ENCODE measurements around the gene FAM110D. TPM values are rescaled to one million over a fixed set of nuclear protein-coding genes. Genes with fewer than 3 reads are reported as not detected.

FAM110D gene
- total and polyA plus RNA-seq, 2 experiments from 2014 or later = 0.24 to 0.39 TPM

DNA sequence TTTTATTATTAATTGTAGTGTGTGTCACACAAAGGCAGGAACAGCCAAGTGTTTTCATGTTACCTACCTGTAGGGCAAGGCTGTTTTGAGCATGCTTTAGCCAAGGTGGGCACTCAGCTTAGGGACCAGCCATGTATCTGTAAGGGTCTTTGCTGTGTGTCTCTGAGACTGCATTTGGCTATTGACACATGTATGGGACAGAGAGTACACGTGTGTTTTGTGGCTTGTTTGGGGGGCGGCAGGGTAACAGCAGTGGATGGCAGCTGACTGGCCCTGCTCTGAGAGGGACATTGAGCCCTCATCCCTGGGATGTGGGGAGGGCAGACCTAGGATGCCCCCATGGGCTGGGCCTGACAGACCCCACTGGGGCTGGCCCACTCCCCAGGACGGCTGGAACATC is 38.4 kb downstream of the FAM110D start:
- no peak overlapping the region for H2AFZ ChIP-seq
- no peaks in the 10 kb centered on the region for H3F3A ChIP-seq (replicated peaks; ENCODE audit: low read depth)
- H3K27ac Mint-ChIP-seq = no peak overlapping the region
- no peaks in the 10 kb centered on the region for H3K36me3 Mint-ChIP-seq (ENCODE audit: low read depth)
- TF ChIP-seq EZH2 (IDR thresholded peaks at IDR 0.05; ENCODE audit: low read depth, unreplicated experiment) = no peak
- TF ChIP-seq JUNB (IDR thresholded peaks at IDR 0.05; ENCODE audit: unreplicated experiment) = no peak
- TF ChIP-seq ZNF114 (CRISPR knock-in tag; IDR thresholded peaks at IDR 0.05) = no peak
- TF ChIP-seq, protein P1, sequence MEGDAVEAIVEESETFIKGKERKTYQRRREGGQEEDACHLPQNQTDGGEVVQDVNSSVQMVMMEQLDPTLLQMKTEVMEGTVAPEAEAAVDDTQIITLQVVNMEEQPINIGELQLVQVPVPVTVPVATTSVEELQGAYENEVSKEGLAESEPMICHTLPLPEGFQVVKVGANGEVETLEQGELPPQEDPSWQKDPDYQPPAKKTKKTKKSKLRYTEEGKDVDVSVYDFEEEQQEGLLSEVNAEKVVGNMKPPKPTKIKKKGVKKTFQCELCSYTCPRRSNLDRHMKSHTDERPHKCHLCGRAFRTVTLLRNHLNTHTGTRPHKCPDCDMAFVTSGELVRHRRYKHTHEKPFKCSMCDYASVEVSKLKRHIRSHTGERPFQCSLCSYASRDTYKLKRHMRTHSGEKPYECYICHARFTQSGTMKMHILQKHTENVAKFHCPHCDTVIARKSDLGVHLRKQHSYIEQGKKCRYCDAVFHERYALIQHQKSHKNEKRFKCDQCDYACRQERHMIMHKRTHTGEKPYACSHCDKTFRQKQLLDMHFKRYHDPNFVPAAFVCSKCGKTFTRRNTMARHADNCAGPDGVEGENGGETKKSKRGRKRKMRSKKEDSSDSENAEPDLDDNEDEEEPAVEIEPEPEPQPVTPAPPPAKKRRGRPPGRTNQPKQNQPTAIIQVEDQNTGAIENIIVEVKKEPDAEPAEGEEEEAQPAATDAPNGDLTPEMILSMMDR (conservative IDR thresholded peaks at IDR 0.05; ENCODE audit: low read depth in 2 of 2) = no peak
- H3K36me3 ChIP-seq (ENCODE audit: insufficient read depth) = no peaks in the 10 kb centered on the region
- DNase-seq (ENCODE audit: low spot score) = no peak
- H3K9me2 ChIP-seq (ENCODE audit: insufficient read depth) = no peaks in the 10 kb centered on the region
- no peak overlapping the region for H3K4me2 ChIP-seq
- H3K4me1 ChIP-seq (ENCODE audit: insufficient read depth) = no peaks in the 10 kb centered on the region
- H3K79me2 ChIP-seq (replicated peaks; ENCODE audit: insufficient read depth) = no peaks in the 10 kb centered on the region
- H3K27ac ChIP-seq (ENCODE audit: low read depth) = no peak overlapping the region
- no peaks in the 10 kb centered on the region for H3K27me3 ChIP-seq (ENCODE audit: insufficient read depth)
- no peaks in the 10 kb centered on the region for H4K20me1 ChIP-seq (replicated peaks; ENCODE audit: insufficient read depth)
- H3K27me3 Mint-ChIP-seq (ENCODE audit: insufficient read depth, low read depth, poor library complexity) = peaks cover 15% of the 10 kb centered on the region
- no peak for ATAC-seq
- H3K4me3 ChIP-seq = no peak overlapping the region
- peaks cover 25% of the 10 kb centered on the region for H3K4me1 Mint-ChIP-seq
- H3K4me3 Mint-ChIP-seq = no peak overlapping the region
- no peaks in the 10 kb centered on the region for H3K9me3 Mint-ChIP-seq

DNA sequence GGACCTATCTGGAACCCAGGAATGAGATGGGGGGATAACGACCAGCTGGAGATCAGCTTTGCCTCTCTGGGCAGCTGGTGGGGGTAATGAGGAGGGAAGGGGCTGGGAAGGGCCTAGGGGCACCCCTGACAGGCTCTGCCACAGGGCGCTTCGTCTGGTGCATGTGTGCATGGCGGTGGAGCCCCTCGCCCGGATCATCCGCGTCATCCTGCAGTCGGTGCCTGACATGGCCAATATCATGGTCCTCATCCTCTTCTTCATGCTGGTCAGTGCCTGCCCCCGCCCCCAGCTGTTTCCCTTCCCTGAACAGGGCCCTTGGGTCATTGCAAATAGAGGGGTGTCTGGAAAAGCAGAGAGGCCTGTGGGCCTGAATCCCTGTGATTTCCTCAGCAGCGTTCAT is 38.9 kb downstream of the FAM110D start:
- no peak overlapping the region for H2AFZ ChIP-seq
- H3K79me2 ChIP-seq (replicated peaks; ENCODE audit: insufficient read depth) = no peaks in the 10 kb centered on the region
- ATAC-seq = no peak
- H3K4me3 ChIP-seq = no peak overlapping the region
- Mint-ChIP-seq H3K4me1 (peaks cover 25% of the 10 kb centered on the region), H3K4me3 (no peak overlapping the region), H3K9me3 (no peaks in the 10 kb centered on the region), H3K27me3 (ENCODE audit: insufficient read depth, low read depth, poor library complexity) (peaks cover 18% of the 10 kb centered on the region), H3K27ac (no peak overlapping the region), H3K36me3 (ENCODE audit: low read depth) (no peaks in the 10 kb centered on the region)
- no peak overlapping the region for H3K27ac ChIP-seq (ENCODE audit: low read depth)
- no peaks in the 10 kb centered on the region for H3K27me3 ChIP-seq (ENCODE audit: insufficient read depth)
- H3K36me3 ChIP-seq (ENCODE audit: insufficient read depth) = no peaks in the 10 kb centered on the region
- DNase-seq (ENCODE audit: low spot score) = no peak
- H4K20me1 ChIP-seq (replicated peaks; ENCODE audit: insufficient read depth) = no peaks in the 10 kb centered on the region
- no peaks in the 10 kb centered on the region for H3F3A ChIP-seq (replicated peaks; ENCODE audit: low read depth)
- no peaks in the 10 kb centered on the region for H3K4me1 ChIP-seq (ENCODE audit: insufficient read depth)
- no peak overlapping the region for H3K4me2 ChIP-seq
- H3K9me2 ChIP-seq (ENCODE audit: insufficient read depth) = no peaks in the 10 kb centered on the region
- TF ChIP-seq, protein P2, sequence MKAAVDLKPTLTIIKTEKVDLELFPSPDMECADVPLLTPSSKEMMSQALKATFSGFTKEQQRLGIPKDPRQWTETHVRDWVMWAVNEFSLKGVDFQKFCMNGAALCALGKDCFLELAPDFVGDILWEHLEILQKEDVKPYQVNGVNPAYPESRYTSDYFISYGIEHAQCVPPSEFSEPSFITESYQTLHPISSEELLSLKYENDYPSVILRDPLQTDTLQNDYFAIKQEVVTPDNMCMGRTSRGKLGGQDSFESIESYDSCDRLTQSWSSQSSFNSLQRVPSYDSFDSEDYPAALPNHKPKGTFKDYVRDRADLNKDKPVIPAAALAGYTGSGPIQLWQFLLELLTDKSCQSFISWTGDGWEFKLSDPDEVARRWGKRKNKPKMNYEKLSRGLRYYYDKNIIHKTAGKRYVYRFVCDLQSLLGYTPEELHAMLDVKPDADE (IDR thresholded peaks at IDR 0.05) = no peak
- TF ChIP-seq CREB1 (CRISPR knock-in tag; IDR thresholded peaks at IDR 0.05; ENCODE audit: low read depth) = no peak
- no peak for TF ChIP-seq JUNB (IDR thresholded peaks at IDR 0.05; ENCODE audit: unreplicated experiment)
- no peak for TF ChIP-seq ZNF331 (CRISPR knock-in tag; IDR thresholded peaks at IDR 0.05; ENCODE audit: low read depth)
- no peak for TF ChIP-seq NANOG (IDR thresholded peaks at IDR 0.05; ENCODE audit: borderline replicate concordance)
- no peak for TF ChIP-seq POLR2AphosphoS5 (IDR thresholded peaks at IDR 0.05; ENCODE audit: low read depth)
- TF ChIP-seq EZH2 (IDR thresholded peaks at IDR 0.05; ENCODE audit: low read depth, unreplicated experiment) = no peak
- TF ChIP-seq, protein P3, sequence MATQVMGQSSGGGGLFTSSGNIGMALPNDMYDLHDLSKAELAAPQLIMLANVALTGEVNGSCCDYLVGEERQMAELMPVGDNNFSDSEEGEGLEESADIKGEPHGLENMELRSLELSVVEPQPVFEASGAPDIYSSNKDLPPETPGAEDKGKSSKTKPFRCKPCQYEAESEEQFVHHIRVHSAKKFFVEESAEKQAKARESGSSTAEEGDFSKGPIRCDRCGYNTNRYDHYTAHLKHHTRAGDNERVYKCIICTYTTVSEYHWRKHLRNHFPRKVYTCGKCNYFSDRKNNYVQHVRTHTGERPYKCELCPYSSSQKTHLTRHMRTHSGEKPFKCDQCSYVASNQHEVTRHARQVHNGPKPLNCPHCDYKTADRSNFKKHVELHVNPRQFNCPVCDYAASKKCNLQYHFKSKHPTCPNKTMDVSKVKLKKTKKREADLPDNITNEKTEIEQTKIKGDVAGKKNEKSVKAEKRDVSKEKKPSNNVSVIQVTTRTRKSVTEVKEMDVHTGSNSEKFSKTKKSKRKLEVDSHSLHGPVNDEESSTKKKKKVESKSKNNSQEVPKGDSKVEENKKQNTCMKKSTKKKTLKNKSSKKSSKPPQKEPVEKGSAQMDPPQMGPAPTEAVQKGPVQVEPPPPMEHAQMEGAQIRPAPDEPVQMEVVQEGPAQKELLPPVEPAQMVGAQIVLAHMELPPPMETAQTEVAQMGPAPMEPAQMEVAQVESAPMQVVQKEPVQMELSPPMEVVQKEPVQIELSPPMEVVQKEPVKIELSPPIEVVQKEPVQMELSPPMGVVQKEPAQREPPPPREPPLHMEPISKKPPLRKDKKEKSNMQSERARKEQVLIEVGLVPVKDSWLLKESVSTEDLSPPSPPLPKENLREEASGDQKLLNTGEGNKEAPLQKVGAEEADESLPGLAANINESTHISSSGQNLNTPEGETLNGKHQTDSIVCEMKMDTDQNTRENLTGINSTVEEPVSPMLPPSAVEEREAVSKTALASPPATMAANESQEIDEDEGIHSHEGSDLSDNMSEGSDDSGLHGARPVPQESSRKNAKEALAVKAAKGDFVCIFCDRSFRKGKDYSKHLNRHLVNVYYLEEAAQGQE (IDR thresholded peaks at IDR 0.05; ENCODE audit: unreplicated experiment) = no peak
- TF ChIP-seq, protein P1 (conservative IDR thresholded peaks at IDR 0.05; ENCODE audit: low read depth in 2 of 2) = no peak
- TF ChIP-seq ZNF114 (CRISPR knock-in tag; IDR thresholded peaks at IDR 0.05) = no peak
- TF ChIP-seq EZH2phosphoT487 (IDR thresholded peaks at IDR 0.05; ENCODE audit: unreplicated experiment) = no peak
- no peak for TF ChIP-seq STAT1 (IDR thresholded peaks at IDR 0.05; ENCODE audit: unreplicated experiment)
